ENCODE data around the gene TAGLN.

Gene TAGLN

DNA sequence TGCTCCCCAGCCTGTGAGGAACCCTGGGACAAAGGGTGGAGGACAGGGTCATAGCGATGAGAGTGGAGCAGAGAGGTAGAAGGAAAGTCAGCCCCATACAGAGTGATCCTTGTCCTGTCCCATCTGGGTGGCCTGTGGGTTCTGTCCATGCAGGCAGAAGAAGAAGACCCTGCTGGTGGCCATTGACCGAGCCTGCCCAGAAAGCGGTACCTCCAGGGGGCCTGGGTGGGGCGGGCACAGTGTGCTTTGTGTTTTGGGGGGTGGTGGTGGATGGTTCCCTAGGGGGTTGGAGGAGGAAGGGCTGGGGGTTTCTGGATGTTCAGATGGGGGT, 12.8 kb upstream of the TAGLN start:
- Histone ChIP-seq H3K27ac (peak overlapping the region in 1 of 2 donors; percentile 63), H3K4me3 (no peak overlapping the region)
- TF ChIP-seq, protein P1, sequence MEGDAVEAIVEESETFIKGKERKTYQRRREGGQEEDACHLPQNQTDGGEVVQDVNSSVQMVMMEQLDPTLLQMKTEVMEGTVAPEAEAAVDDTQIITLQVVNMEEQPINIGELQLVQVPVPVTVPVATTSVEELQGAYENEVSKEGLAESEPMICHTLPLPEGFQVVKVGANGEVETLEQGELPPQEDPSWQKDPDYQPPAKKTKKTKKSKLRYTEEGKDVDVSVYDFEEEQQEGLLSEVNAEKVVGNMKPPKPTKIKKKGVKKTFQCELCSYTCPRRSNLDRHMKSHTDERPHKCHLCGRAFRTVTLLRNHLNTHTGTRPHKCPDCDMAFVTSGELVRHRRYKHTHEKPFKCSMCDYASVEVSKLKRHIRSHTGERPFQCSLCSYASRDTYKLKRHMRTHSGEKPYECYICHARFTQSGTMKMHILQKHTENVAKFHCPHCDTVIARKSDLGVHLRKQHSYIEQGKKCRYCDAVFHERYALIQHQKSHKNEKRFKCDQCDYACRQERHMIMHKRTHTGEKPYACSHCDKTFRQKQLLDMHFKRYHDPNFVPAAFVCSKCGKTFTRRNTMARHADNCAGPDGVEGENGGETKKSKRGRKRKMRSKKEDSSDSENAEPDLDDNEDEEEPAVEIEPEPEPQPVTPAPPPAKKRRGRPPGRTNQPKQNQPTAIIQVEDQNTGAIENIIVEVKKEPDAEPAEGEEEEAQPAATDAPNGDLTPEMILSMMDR (IDR thresholded peaks at IDR 0.05), result no peak
- peak; percentile 59 for DNase-seq (ENCODE audit: low spot score)

GRCh38 chr11:117187007-117187406, 12.2 kb upstream of the TAGLN start:
- no peak overlapping the region for H3K4me3 ChIP-seq
- no peak for DNase-seq (ENCODE audit: low spot score)
- TF ChIP-seq, protein P1 (IDR thresholded peaks at IDR 0.05), result no peak

GRCh38 chr11:117187428-117187798, 11.8 kb upstream of the TAGLN start:
- TF ChIP-seq, protein P1 (IDR thresholded peaks at IDR 0.05), result no peak
- DNase-seq (ENCODE audit: low spot score), result peak; percentile 71
- no peak overlapping the region for H3K4me3 ChIP-seq
- H3K27ac ChIP-seq, result peak overlapping the region in 1 of 2 donors; percentile 16

More at GRCh38 chr11:117187007-117187406, 12.2 kb upstream of the TAGLN start:
- H3K27ac ChIP-seq, result no peak overlapping the region

DNA sequence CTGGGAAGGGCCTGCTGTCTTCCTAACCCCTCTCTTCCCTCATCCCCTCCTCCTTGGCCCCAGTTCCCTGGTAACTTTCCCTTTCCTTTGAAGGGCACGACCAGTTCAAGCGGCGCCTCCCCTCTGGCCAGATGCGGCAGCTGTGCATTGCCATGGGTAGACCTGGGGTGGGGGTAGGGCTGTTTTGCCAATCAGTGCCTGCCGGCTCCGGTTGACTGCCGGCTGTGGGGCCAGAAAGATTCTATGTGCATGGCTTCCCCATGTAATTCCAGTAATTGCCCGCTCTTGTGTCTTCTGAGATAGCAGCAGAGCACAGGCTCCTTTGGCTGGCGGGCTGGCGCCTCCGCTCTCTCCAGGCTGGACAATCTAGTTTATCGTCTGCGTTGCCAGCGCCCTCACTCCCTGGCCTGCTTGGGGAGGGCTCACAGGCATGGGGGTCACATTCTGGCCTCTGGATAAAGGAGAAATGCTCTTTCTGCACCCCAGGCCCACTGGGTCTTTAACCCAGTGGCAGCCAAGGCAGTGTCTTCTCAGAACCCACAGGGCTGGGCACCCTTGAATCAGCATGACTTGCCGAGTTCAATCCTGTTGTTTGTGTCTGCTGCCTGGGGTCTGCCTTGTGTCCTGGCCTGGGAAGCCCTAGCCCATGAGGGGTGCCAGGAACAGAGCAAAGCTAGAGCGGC, 11.2 kb upstream of the TAGLN start:
- TF ChIP-seq, protein P1 (IDR thresholded peaks at IDR 0.05), result no peak
- DNase-seq (ENCODE audit: low spot score), result peak; percentile 73

GRCh38 chr11:117188620-117189081, 10.5 kb upstream of the TAGLN start:
- no peak overlapping the region for H3K4me3 ChIP-seq
- peak overlapping the region in 1 of 2 donors; percentile 54 for H3K27ac ChIP-seq
- TF ChIP-seq, protein P1 (IDR thresholded peaks at IDR 0.05), result no peak
- DNase-seq (ENCODE audit: low spot score), result peak; percentile 73

More for the DNA sequence above, 11.2 kb upstream of the TAGLN start:
- no peak overlapping the region for H3K4me3 ChIP-seq
- peak overlapping the region in 1 of 2 donors; percentile 35 for H3K27ac ChIP-seq

- Histone ChIP-seq H3K4me3 (no peak overlapping the region), H3K27ac (peak overlapping the region in 1 of 2 donors; percentile 56)
- DNase-seq (ENCODE audit: low spot score), result peak; percentile 64
- TF ChIP-seq, protein P1 (IDR thresholded peaks at IDR 0.05), result no peak
These were observed 9.8 kb upstream of the TAGLN start for GRCh38 chr11:117189191-117189940.
